Fibroblast of mammary gland (primary cell): ENCODE results near the gene C17orf58.
A peak's percentile ranks its signal among the peaks of the same experiment; 100 is the strongest.

Source experiments
- DNase-seq: peaks from one replicate; pipeline ENCODE4 v3.0.0-alpha.2; 2010; ENCODE audit warnings: low read depth
- H3K4me3 ChIP-seq: 2 replicates; pipeline ENCODE4 v1.5.1; 2011; ENCODE audit warnings: low read depth, mild to moderate bottlenecking, low read length, moderate library complexity; ENCODE audit not compliant: control insufficient read depth
- TF ChIP-seq, protein P1 (sequence below): conservative IDR thresholded peaks from 2 replicates; pipeline ENCODE4 v1.5.1; 2011; ENCODE audit warnings: low read depth, low read length, inconsistent platforms; ENCODE audit not compliant: control insufficient read depth, insufficient read depth

C17orf58 gene

DNA sequence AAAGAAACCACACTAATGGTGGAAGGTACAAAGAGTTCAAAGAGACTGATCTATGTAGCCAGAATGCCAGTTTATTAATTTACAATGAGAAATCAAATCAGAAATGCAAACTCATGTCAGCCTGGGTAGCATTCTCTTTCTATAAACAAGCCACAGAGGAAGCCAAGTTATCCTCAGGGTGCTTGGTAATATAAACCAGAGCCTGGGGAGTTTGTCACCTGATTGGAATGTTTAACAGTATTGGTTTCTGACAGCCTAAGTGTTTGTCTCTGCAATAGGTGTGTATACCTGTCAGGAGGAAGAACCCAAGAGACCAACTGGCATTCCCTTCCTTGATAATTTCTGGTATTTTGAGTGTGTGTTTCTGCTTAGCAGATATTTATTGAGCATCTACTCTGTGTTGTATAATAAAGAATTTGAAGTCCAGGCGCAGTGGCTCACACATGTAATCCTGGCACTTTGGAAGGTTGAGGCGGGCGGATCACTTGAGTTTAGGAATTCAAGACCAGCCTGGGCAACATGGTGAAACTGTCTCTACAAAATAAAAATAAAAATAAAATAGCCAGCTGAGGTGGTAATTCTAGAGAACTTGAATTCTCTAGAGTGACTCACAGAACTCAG is 3.1 kb upstream of the C17orf58 start:
- no peak overlapping the region for H3K4me3 ChIP-seq
- DNase-seq, result peak; percentile 12
- TF ChIP-seq, protein P1, sequence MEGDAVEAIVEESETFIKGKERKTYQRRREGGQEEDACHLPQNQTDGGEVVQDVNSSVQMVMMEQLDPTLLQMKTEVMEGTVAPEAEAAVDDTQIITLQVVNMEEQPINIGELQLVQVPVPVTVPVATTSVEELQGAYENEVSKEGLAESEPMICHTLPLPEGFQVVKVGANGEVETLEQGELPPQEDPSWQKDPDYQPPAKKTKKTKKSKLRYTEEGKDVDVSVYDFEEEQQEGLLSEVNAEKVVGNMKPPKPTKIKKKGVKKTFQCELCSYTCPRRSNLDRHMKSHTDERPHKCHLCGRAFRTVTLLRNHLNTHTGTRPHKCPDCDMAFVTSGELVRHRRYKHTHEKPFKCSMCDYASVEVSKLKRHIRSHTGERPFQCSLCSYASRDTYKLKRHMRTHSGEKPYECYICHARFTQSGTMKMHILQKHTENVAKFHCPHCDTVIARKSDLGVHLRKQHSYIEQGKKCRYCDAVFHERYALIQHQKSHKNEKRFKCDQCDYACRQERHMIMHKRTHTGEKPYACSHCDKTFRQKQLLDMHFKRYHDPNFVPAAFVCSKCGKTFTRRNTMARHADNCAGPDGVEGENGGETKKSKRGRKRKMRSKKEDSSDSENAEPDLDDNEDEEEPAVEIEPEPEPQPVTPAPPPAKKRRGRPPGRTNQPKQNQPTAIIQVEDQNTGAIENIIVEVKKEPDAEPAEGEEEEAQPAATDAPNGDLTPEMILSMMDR, result no peak

DNA sequence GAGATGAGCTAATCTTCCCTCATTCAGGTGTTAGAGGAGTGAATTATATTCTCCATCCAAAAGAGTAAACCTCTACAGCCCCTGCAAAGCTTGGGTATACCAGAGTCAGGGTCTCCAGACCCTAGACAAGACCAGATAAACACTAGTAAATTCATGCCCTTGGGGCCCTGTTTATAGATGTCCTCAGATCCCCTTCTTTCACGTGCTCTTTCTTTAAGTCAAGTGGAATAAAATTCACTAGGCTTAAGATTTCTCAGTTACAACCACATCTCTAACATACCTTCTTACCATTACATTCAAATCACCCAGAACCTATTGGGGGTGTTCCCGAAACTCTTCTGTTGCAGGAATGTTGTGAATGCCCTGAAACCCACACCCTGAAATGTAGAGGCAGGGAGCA is 2.2 kb upstream of the C17orf58 start:
- no peak overlapping the region for H3K4me3 ChIP-seq
- no peak for DNase-seq
- TF ChIP-seq, protein P1, result no peak

DNA sequence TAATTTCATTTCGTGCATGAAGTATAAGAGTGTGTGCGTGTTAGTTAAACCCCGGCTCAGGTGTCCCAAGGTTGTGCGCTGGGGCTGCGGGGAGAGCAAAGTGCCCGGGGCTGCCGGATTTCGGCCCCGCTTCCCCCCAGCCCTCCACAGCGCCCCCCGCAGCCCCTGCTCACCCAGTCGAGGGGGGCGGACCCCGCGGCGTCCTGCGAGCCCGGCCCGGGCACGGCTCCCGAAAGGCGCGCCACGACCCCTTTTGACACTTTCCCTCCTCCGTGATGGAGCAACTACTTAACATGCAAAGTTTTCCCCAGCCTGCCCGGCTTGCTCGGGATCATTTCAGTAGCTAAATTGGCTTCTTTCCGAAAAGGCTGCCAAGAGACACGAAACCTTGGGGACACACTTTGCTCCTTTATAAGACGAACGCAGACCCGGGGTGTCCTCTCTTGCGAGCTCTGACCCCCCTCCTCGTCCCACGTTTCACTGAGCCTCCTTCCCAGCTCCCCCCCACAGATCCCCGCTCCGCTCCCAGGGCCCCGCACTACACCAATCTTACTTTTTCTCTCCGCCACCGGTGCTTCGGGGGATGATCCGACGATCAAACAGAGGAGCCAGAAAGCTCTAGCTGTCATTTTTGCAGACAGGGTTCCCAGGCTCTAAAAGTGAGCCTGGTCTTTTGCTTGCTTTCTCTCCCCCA is 552 bp downstream of the C17orf58 start:
- peak; percentile 14 for DNase-seq
- H3K4me3 ChIP-seq, result peak overlapping the region; percentile 48
- TF ChIP-seq, protein P1, result no peak

DNA sequence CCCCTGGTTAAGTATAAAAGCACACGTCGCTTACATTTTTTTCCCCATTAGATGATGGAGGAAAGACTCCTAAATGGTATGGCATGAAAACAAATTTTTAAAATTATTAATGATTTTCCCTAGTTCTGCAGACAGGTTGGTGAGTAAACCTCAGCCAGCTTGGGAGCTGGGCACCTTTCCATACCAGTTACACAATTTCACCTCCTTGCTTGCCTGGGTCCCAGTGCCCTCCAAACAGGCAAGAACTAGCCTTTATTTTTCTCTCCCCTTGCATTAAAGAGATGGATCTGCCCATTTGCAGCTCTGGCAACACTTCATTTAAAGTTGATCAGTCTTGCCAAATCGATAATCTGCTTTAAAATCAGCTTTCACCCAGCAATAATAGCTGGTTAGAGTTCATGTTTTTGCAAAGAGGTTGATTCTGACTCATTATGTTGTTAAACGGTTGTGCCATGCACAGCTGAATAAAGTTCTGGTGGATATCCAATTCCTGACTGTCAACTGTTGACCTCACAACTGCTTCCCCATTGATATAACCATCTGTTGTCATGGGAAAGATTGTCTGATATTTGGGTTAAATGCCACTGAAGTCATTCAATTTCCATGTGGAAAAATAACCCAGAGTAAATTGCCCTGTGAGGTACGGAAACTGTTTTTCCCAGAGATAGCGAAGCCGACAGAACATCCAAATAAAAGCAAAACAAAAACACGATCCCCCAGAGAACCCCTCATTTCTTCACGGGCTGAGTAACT is 1.3 kb downstream of the C17orf58 start:
- peak; percentile 96 for DNase-seq
- peak overlapping the region; percentile 48 for H3K4me3 ChIP-seq
- TF ChIP-seq, protein P1, result no peak

DNA sequence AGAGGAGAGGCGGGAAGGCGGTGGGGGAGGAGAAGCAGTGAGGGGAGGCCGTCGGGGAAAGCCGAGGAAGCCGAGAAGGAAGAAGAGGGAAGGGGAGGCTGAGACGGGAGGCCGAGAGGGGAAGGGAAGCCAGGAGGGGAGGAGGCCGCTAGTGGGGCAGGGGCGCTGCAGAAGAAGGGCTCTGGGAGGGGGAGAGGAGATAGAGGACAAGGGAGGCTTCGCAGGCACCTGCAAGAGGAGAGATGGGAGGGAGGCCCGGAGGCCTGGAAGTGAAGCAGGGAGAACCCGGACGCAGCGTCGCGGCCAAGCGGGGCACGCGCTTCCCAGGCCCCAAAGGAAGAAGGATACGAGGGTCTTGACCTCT is 2.3 kb downstream of the C17orf58 start:
- DNase-seq, result peak; percentile 4
- peak overlapping the region; percentile 69 for H3K4me3 ChIP-seq
- TF ChIP-seq, protein P1, result no peak

DNA sequence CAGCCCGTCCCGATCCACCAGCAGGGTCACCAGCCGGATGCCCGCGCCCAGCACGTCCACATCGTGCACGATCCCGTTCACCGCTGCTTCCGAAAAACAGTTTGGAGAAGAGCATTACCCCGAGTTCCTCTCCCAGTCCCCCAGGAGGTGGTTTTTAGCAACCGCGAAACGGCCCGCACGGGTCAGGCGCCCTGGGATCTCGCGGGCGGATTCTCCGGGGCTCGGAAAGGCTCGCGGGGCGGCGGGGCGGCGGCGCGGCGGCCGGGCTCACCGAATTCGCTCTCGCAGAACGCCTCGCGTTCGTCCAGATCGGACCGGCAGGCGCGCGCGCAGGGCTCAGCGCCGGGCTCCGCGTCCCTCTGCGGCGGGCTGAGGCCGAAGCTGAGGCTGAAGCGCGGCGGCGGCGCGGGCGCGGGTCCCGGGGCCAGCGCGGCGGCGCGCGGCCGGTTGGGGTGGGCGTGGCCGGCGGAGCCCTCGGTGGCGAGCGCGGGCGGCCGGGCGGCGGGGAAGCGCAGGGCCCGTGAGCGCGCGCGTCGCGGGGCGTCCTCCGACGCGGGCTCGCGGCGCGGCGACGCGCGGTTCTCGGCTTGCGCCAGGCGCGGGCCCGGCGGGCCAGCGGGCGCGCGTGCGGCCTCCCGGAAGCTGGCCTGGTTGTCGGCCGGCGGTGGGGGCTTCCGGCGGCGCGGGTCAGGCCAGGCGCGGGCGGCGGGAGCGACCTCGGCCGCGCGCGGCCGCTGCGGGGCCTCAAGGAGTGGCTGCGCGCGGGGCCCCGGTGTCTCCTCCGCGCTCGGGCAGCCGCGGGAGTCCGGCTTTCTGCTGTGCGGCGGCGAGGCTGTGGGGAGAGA is 2.9 kb downstream of the C17orf58 start:
- peak overlapping the region; percentile 69 for H3K4me3 ChIP-seq
- TF ChIP-seq, protein P1, result no peak
- peak; percentile 77 for DNase-seq
